Measurements from ENCODE around the gene PITPNM2. TPM values are rescaled to one million over a fixed set of nuclear protein-coding genes. Genes with fewer than 3 reads are reported as not detected.

PITPNM2 gene
- total RNA-seq, 3 donors from 2014 or later = 2.3 to 7.5 (median 2.4) TPM

GRCh38 chr12:123160801-123161487 lies 10.1 kb upstream of the PITPNM2 start:
- no peak overlapping the region for H3K4me3 ChIP-seq
- no peak for DNase-seq (ENCODE audit: low spot score in 2 of 2)
- H3K27me3 ChIP-seq = no peaks in the 10 kb centered on the region
- TF ChIP-seq, protein P1, sequence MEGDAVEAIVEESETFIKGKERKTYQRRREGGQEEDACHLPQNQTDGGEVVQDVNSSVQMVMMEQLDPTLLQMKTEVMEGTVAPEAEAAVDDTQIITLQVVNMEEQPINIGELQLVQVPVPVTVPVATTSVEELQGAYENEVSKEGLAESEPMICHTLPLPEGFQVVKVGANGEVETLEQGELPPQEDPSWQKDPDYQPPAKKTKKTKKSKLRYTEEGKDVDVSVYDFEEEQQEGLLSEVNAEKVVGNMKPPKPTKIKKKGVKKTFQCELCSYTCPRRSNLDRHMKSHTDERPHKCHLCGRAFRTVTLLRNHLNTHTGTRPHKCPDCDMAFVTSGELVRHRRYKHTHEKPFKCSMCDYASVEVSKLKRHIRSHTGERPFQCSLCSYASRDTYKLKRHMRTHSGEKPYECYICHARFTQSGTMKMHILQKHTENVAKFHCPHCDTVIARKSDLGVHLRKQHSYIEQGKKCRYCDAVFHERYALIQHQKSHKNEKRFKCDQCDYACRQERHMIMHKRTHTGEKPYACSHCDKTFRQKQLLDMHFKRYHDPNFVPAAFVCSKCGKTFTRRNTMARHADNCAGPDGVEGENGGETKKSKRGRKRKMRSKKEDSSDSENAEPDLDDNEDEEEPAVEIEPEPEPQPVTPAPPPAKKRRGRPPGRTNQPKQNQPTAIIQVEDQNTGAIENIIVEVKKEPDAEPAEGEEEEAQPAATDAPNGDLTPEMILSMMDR (IDR thresholded peaks at IDR 0.05) = no peak
- TF ChIP-seq POLR2A (IDR thresholded peaks at IDR 0.05) = no peak
- no peak for TF ChIP-seq POLR2AphosphoS5 (IDR thresholded peaks at IDR 0.05)
- intact Hi-C loops (cut with DNase I; ENCODE audit: low total_unique reads) = no loop called here
- H3K27ac ChIP-seq = no peak overlapping the region
- no peaks in the 10 kb centered on the region for H3K4me1 ChIP-seq
- no peaks in the 10 kb centered on the region for H3K9me3 ChIP-seq
- H3K36me3 ChIP-seq = no peaks in the 10 kb centered on the region

DNA sequence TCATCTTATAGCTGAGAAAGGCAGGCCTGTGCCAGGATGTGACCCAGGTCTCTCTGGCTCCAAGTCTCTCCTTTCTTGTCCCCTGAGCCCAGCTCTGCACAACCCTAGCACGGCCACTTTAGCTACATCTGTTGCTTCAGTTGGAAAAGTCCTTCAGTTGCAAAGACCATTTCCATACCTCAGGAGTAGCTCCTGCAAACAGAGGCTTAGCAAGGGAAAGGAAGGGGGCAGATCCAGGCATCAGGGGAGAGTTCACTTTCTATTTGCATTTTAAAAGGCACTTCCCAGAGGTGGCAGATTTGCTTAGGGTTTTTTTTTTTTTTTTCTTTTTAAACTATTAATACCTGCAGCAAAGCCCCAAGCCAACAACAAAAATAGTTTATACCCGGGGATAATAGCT lies 3.0 kb upstream of the PITPNM2 start:
- Histone ChIP-seq H3K4me3 (no peak overlapping the region), H3K27ac (no peak overlapping the region), H3K9me3 (no peaks in the 10 kb centered on the region), H3K4me1 (no peaks in the 10 kb centered on the region), H3K27me3 (no peaks in the 10 kb centered on the region), H3K36me3 (no peaks in the 10 kb centered on the region)
- TF ChIP-seq, protein P1 (IDR thresholded peaks at IDR 0.05) = no peak
- TF ChIP-seq POLR2AphosphoS5 (IDR thresholded peaks at IDR 0.05) = no peak
- TF ChIP-seq POLR2A (IDR thresholded peaks at IDR 0.05) = no peak
- intact Hi-C loops (cut with DNase I; ENCODE audit: low total_unique reads) = no loop called here
- no peak for DNase-seq (ENCODE audit: low spot score in 2 of 2)

DNA sequence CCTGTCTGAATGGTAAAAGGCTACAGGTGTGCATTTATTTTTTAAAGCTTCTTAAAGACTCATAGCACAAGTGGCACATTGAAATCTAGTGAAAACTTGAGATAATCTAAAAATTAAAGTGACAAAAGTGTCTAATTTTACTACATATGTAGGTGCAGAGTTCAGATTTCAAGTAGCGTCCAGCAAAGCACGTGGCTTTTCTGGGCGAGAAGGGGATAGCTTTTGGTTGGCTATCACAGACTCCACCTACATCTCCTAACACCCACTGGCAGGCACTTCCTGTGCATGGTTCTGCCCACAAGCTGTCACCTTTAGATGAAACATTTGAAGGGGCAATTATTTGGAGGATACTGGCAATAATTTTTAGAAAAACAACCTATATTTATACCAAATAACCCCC lies 1.9 kb upstream of the PITPNM2 start:
- no peak for TF ChIP-seq POLR2AphosphoS5 (IDR thresholded peaks at IDR 0.05)
- no peak for DNase-seq (ENCODE audit: low spot score in 2 of 2)
- Histone ChIP-seq H3K4me3 (no peak overlapping the region), H3K4me1 (no peaks in the 10 kb centered on the region), H3K27me3 (no peaks in the 10 kb centered on the region), H3K36me3 (no peaks in the 10 kb centered on the region), H3K27ac (no peak overlapping the region), H3K9me3 (no peaks in the 10 kb centered on the region)
- intact Hi-C loops (cut with DNase I; ENCODE audit: low total_unique reads) = no loop called here

GRCh38 chr12:123151457-123152454 lies 866 bp upstream of the PITPNM2 start:
- Histone ChIP-seq H3K36me3 (no peaks in the 10 kb centered on the region), H3K4me3 (peak overlapping the region; percentile 73 to 75 (median 74)), H3K27ac (peak overlapping the region; percentile 66 to 73), H3K27me3 (no peaks in the 10 kb centered on the region), H3K4me1 (no peaks in the 10 kb centered on the region), H3K9me3 (no peaks in the 10 kb centered on the region)
- intact Hi-C loops (cut with DNase I; ENCODE audit: low total_unique reads) = no loop called here
- DNase-seq (ENCODE audit: low spot score in 2 of 2) = no peak
- TF ChIP-seq POLR2A (IDR thresholded peaks at IDR 0.05) = no peak
- no peak for TF ChIP-seq POLR2AphosphoS5 (IDR thresholded peaks at IDR 0.05)
- TF ChIP-seq, protein P1 (IDR thresholded peaks at IDR 0.05) = no peak

- Histone ChIP-seq H3K27me3 (no peaks in the 10 kb centered on the region), H3K27ac (peak overlapping the region; percentile 55 to 66), H3K36me3 (no peaks in the 10 kb centered on the region), H3K9me3 (no peaks in the 10 kb centered on the region), H3K4me1 (no peaks in the 10 kb centered on the region), H3K4me3 (peak overlapping the region; percentile 60 to 75 (median 74))
- intact Hi-C loops (cut with DNase I; ENCODE audit: low total_unique reads) = no loop called here
- DNase-seq (ENCODE audit: low spot score in 2 of 2) = no peak
- TF ChIP-seq POLR2A (IDR thresholded peaks at IDR 0.05) (no peak), POLR2AphosphoS5 (IDR thresholded peaks at IDR 0.05) (no peak)
- TF ChIP-seq, protein P1 (IDR thresholded peaks at IDR 0.05) = no peak
Measured at GRCh38 chr12:123150275-123150743, 581 bp downstream of the PITPNM2 start.
